CD14-positive monocyte (primary cell): Measurements from ENCODE around the gene KDM4F. TPM values are rescaled to one million over a fixed set of nuclear protein-coding genes. Genes with fewer than 3 reads are reported as not detected.

Source experiments
- DNase-seq, 3 donors: peaks; one replicate each; pipeline ENCODE4 v3.0.0-alpha.2; 2011 to 2022
- H2AFZ ChIP-seq: 2 replicates; pipeline ENCODE4 v1.6.0; 2012; ENCODE audit warnings: mild to moderate bottlenecking, low read depth, low read length, inconsistent platforms; ENCODE audit not compliant: insufficient read depth, poor library complexity, severe bottlenecking
- H3K27ac ChIP-seq, 2 donors: 1 replicate in 1 of 2; 2 replicates in 1 of 2; pipeline ENCODE4 v1.5.1; 2012 to 2013; ENCODE audit warnings: low read length in 2 of 2, control low read depth in 1 of 2, inconsistent platforms in 1 of 2, low read depth in 1 of 2, mild to moderate bottlenecking in 1 of 2
- H3K27me3 ChIP-seq, 2 donors: one replicate each; pipeline versions ENCODE4 v1.6.0 to v1.6.1; 2011 to 2013; ENCODE audit warnings: low read length in 2 of 2; ENCODE audit not compliant: control insufficient read depth in 2 of 2, insufficient read depth in 2 of 2
- H3K36me3 ChIP-seq, 2 donors: replicated peaks in 1 of 2; 1 replicate in 1 of 2; 2 replicates in 1 of 2; pipeline versions ENCODE4 v1.5.1 to v1.6.1; 2012 to 2013; ENCODE audit warnings: low read length in 2 of 2, control low read depth in 1 of 2, inconsistent platforms in 1 of 2, mild to moderate bottlenecking in 1 of 2; ENCODE audit not compliant: insufficient read depth in 2 of 2, control insufficient read depth in 1 of 2
- H3K4me1 ChIP-seq, 2 donors: 1 replicate in 1 of 2; 2 replicates in 1 of 2; pipeline versions ENCODE4 v1.5.1 to v1.6.1; 2012 to 2013; ENCODE audit warnings: low read length in 2 of 2, control low read depth in 1 of 2, inconsistent platforms in 1 of 2, mild to moderate bottlenecking in 1 of 2, moderate library complexity in 1 of 2; ENCODE audit not compliant: insufficient read depth in 2 of 2, control insufficient read depth in 1 of 2
- H3K4me2 ChIP-seq: replicated peaks from 2 replicates; pipeline ENCODE3; 2012; ENCODE audit warnings: low read length, moderate library complexity, mild to moderate bottlenecking; ENCODE audit not compliant: poor library complexity, severe bottlenecking; ENCODE audit errors: extremely low read depth
- H3K4me3 ChIP-seq, 3 experiments: fragments of 200-600 bp in 1 of 3; sonication (generic) in 1 of 3; replicated peaks in 1 of 3; 1 replicate in 2 of 3; 2 replicates in 1 of 3; pipeline ENCODE4 v1.5.1; 2011 to 2013; ENCODE audit warnings: low read length in 3 of 3, mild to moderate bottlenecking in 3 of 3, control low read depth in 2 of 3, low read depth in 2 of 3, inconsistent platforms in 1 of 3, moderate library complexity in 1 of 3
- H3K79me2 ChIP-seq: 2 replicates; pipeline ENCODE4 v1.6.0; 2012; ENCODE audit warnings: mild to moderate bottlenecking, control low read depth, inconsistent platforms, low read length, moderate library complexity; ENCODE audit not compliant: insufficient read depth
- H3K9ac ChIP-seq: 2 replicates; pipeline ENCODE4 v1.6.0; 2017; ENCODE audit warnings: low read length, mild to moderate bottlenecking; ENCODE audit not compliant: insufficient read depth, poor library complexity, severe bottlenecking
- H3K9me3 ChIP-seq, 2 donors: replicated peaks in 1 of 2; 1 replicate in 1 of 2; 2 replicates in 1 of 2; pipeline versions ENCODE4 v1.5.1 to v1.6.1; 2012 to 2013; ENCODE audit warnings: low read length in 2 of 2, control low read depth in 1 of 2; ENCODE audit not compliant: control insufficient read depth in 1 of 2, insufficient read depth in 1 of 2
- H4K20me1 ChIP-seq: 2 replicates; pipeline ENCODE4 v1.6.0; 2012; ENCODE audit warnings: mild to moderate bottlenecking, low read length, control low read depth, moderate library complexity; ENCODE audit not compliant: insufficient read depth
- H3K27ac Mint-ChIP-seq, 7 donors: one replicate each; pipeline ENCODE4 v1.8.0; 2020; ENCODE audit warnings: mild to moderate bottlenecking in 7 of 7, mixed read lengths in 7 of 7, moderate library complexity in 6 of 7, inconsistent platforms in 2 of 7
- H3K27me3 Mint-ChIP-seq, 3 donors: one replicate each; pipeline ENCODE4 v1.8.0; 2021 to 2022; ENCODE audit warnings: low read depth in 3 of 3, mild to moderate bottlenecking in 3 of 3, mixed read lengths in 3 of 3, moderate library complexity in 3 of 3, inconsistent platforms in 1 of 3
- H3K36me3 Mint-ChIP-seq, 2 donors: one replicate each; pipeline ENCODE4 v1.8.0; 2020; ENCODE audit warnings: mixed read lengths in 2 of 2, inconsistent platforms in 1 of 2, mild to moderate bottlenecking in 1 of 2
- H3K4me1 Mint-ChIP-seq: one replicate; pipeline ENCODE4 v1.8.0; 2020; ENCODE audit warnings: mild to moderate bottlenecking, mixed read lengths
- H3K4me3 Mint-ChIP-seq, 2 donors: one replicate each; pipeline ENCODE4 v1.8.0; 2020; ENCODE audit warnings: mild to moderate bottlenecking in 2 of 2, mixed read lengths in 2 of 2, moderate library complexity in 1 of 2
- H3K9me3 Mint-ChIP-seq, 7 donors: one replicate each; pipeline ENCODE4 v1.8.0; 2020 to 2022; ENCODE audit warnings: mixed read lengths in 7 of 7, mild to moderate bottlenecking in 6 of 7, moderate library complexity in 6 of 7, inconsistent platforms in 2 of 7
- CTCF ChIP-seq: fragments of 200-600 bp; IDR thresholded peaks from one replicate; pipeline ENCODE4 v1.8.0; 2022; ENCODE audit warnings: antibody characterized with exemption, mild to moderate bottlenecking
- WGBS: methylation state at CpG from one replicate; pipeline ENCODE4 v1.1.5; 2013; ENCODE audit warnings: missing lambda C conversion rate; ENCODE audit not compliant: insufficient coverage; 5-methylcytosine and 5-hydroxymethylcytosine counted together
- intact Hi-C, 2 donors: fragments of 100-400 bp; cut with micrococcal nuclease; formaldehyde crosslinking; loops; one replicate each; pipeline versions ENCODE4 v1.15.0 to v1.15.1; 2023
- polyA plus RNA-seq, 3 donors: library from polyadenylated mRNA; depleted of rRNA in 1 of 3; unstranded in 2 of 3; stranded (reverse) in 1 of 3; fragments of 300-500 nt in 2 of 3; fragments of >200 nt in 1 of 3; fragmentation: Illumina TruSeq in 2 of 3; gene quantifications; 1 replicate in 2 of 3; 2 replicates in 1 of 3; pipeline ENCODE4 v1.2.3, GENCODE V29; 2012 to 2021

Gene KDM4F
- polyA plus RNA-seq, 3 donors: not detected

- Mint-ChIP-seq H3K27ac (no peak overlapping the region), H3K36me3 (no peaks in the 10 kb centered on the region), H3K9me3 (no peaks in the 10 kb centered on the region), H3K4me1 (peaks cover 9% of the 10 kb centered on the region), H3K27me3 (peaks cover 0 to 5% (median 3%) of the 10 kb centered on the region in 3 donors), H3K4me3 (no peak overlapping the region)
- H3K9me3 ChIP-seq: no peaks in the 10 kb centered on the region
- H3K36me3 ChIP-seq: no peaks in the 10 kb centered on the region
- no peaks in the 10 kb centered on the region for H3K79me2 ChIP-seq
- intact Hi-C loops: loop anchor here in 1 of 2 donors (10.0 kb wide), 1 partner anchor 680 kb away; no protein-coding TSS in a partner anchor
- H3K4me2 ChIP-seq: no peak overlapping the region
- H4K20me1 ChIP-seq: no peaks in the 10 kb centered on the region
- H2AFZ ChIP-seq: no peak overlapping the region
- H3K4me1 ChIP-seq: peaks cover 8 to 10% of the 10 kb centered on the region in 2 donors
- H3K27me3 ChIP-seq: no peaks in the 10 kb centered on the region
- H3K4me3 ChIP-seq: no peak overlapping the region
- no peak overlapping the region for H3K9ac ChIP-seq
- DNase-seq: no peak
- H3K27ac ChIP-seq: no peak overlapping the region
- TF ChIP-seq CTCF: no peak
These were observed 35.3 kb downstream of the KDM4F start for GRCh38 chr11:95084509-95084908.

GRCh38 chr11:95085117-95085816 is 36.0 kb downstream of the KDM4F start:
- intact Hi-C loops: loop anchor here (5.0 to 10.0 kb wide), 2 partner anchors 108 to 680 kb away; no protein-coding TSS in a partner anchor
- H3K36me3 Mint-ChIP-seq: no peaks in the 10 kb centered on the region
- no peaks in the 10 kb centered on the region for H4K20me1 ChIP-seq
- peaks cover 10% of the 10 kb centered on the region for H3K4me1 Mint-ChIP-seq
- H3K4me2 ChIP-seq: no peak overlapping the region
- no peak overlapping the region for H2AFZ ChIP-seq
- H3K9me3 ChIP-seq: no peaks in the 10 kb centered on the region
- H3K27me3 ChIP-seq: no peaks in the 10 kb centered on the region
- H3K27ac ChIP-seq: no peak overlapping the region
- no peak for TF ChIP-seq CTCF
- DNase-seq: no peak
- H3K36me3 ChIP-seq: no peaks in the 10 kb centered on the region
- H3K4me3 Mint-ChIP-seq: no peak overlapping the region
- peaks cover 10 to 16% of the 10 kb centered on the region in 2 donors for H3K4me1 ChIP-seq
- no peaks in the 10 kb centered on the region for H3K9me3 Mint-ChIP-seq
- H3K4me3 ChIP-seq: no peak overlapping the region
- peak overlapping the region in 1 of 7 donors; percentile 15 for H3K27ac Mint-ChIP-seq
- no peaks in the 10 kb centered on the region for H3K79me2 ChIP-seq
- peaks cover under 1 to 3% (median 2%) of the 10 kb centered on the region in 3 donors for H3K27me3 Mint-ChIP-seq
- H3K9ac ChIP-seq: no peak overlapping the region
- 90% methylated on average over 2 of the region's 3 CpGs for WGBS
